ENCODE measurements around the gene FITM1. TPM values are rescaled to one million over a fixed set of nuclear protein-coding genes. Genes with fewer than 3 reads are reported as not detected.

The FITM1 gene
- total RNA-seq, 1 experiment from 2014 or later, result 0.46 TPM

DNA sequence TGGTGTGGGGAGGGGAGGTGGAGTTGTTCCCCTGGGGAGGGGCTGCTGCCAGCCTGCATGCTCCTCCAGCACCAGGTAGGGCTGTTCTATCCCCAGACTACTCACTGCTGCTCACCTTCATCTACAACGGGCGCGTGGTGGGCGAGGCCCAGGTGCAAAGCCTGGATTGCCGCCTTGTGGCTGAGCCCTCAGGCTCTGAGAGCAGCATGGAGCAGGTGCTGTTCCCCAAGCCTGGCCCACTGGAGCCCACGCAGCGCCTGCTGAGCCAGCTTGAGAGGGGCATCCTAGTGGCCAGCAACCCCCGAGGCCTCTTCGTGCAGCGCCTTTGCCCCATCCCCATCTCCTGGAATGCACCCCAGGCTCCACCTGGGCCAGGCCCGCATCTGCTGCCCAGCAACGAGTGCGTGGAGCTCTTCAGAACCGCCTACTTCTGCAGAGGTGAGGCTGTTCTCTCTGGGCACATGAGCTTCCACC lies 34.1 kb downstream of the FITM1 start:
- POLR2A ChIA-PET, result no interaction called here
- Histone ChIP-seq H3K4me3 (ENCODE audit: low read depth in 2 of 2, low read length in 2 of 2) (no peak overlapping the region), H3K36me3 (ENCODE audit: control insufficient read depth, insufficient read depth, low read length) (no peaks in the 10 kb centered on the region; the same call in none of the 2 replicates), H3K9me3 (ENCODE audit: control insufficient read depth, insufficient read depth, low read depth, low read length) (no peaks in the 10 kb centered on the region), H3K27me3 (ENCODE audit: control insufficient read depth, insufficient read depth, low read length) (no peaks in the 10 kb centered on the region), H3K27ac (ENCODE audit: low read length) (no peak overlapping the region), H3K4me1 (ENCODE audit: control insufficient read depth, insufficient read depth, low read length) (peaks cover 4% of the 10 kb centered on the region)
- CTCF ChIA-PET, result no interaction called here
- intact Hi-C loops (cut with micrococcal nuclease; ENCODE audit: unreplicated experiment) (no loop called here), in situ Hi-C loops (cut with HindIII; ENCODE audit: low pct_unique_long_range_greater_than_20kb, low sequenced_read_pairs) (no loop called here)
- BruUV-seq (replicated peaks), result no TSS peak
- TF ChIP-seq SIN3A (IDR thresholded peaks at IDR 0.05; ENCODE audit: borderline replicate concordance, insufficient read depth, low read depth, low read length) (no peak), POLR2AphosphoS5 (IDR thresholded peaks at IDR 0.05; ENCODE audit: low read depth, low read length) (no peak), TCF7L2 (IDR thresholded peaks at IDR 0.05; ENCODE audit: low read depth, low read length) (no peak)
- TF ChIP-seq, protein P1, sequence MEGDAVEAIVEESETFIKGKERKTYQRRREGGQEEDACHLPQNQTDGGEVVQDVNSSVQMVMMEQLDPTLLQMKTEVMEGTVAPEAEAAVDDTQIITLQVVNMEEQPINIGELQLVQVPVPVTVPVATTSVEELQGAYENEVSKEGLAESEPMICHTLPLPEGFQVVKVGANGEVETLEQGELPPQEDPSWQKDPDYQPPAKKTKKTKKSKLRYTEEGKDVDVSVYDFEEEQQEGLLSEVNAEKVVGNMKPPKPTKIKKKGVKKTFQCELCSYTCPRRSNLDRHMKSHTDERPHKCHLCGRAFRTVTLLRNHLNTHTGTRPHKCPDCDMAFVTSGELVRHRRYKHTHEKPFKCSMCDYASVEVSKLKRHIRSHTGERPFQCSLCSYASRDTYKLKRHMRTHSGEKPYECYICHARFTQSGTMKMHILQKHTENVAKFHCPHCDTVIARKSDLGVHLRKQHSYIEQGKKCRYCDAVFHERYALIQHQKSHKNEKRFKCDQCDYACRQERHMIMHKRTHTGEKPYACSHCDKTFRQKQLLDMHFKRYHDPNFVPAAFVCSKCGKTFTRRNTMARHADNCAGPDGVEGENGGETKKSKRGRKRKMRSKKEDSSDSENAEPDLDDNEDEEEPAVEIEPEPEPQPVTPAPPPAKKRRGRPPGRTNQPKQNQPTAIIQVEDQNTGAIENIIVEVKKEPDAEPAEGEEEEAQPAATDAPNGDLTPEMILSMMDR (IDR thresholded peaks at IDR 0.05), result no peak
- TF ChIP-seq, protein P2, sequence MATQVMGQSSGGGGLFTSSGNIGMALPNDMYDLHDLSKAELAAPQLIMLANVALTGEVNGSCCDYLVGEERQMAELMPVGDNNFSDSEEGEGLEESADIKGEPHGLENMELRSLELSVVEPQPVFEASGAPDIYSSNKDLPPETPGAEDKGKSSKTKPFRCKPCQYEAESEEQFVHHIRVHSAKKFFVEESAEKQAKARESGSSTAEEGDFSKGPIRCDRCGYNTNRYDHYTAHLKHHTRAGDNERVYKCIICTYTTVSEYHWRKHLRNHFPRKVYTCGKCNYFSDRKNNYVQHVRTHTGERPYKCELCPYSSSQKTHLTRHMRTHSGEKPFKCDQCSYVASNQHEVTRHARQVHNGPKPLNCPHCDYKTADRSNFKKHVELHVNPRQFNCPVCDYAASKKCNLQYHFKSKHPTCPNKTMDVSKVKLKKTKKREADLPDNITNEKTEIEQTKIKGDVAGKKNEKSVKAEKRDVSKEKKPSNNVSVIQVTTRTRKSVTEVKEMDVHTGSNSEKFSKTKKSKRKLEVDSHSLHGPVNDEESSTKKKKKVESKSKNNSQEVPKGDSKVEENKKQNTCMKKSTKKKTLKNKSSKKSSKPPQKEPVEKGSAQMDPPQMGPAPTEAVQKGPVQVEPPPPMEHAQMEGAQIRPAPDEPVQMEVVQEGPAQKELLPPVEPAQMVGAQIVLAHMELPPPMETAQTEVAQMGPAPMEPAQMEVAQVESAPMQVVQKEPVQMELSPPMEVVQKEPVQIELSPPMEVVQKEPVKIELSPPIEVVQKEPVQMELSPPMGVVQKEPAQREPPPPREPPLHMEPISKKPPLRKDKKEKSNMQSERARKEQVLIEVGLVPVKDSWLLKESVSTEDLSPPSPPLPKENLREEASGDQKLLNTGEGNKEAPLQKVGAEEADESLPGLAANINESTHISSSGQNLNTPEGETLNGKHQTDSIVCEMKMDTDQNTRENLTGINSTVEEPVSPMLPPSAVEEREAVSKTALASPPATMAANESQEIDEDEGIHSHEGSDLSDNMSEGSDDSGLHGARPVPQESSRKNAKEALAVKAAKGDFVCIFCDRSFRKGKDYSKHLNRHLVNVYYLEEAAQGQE (IDR thresholded peaks at IDR 0.05; ENCODE audit: insufficient read depth in 1 of 2, low read depth in 2 of 2, low read length in 1 of 2), result no peak
- no peak for DNase-seq (ENCODE audit: low read depth, low spot score)
- ATAC-seq, result no peak

DNA sequence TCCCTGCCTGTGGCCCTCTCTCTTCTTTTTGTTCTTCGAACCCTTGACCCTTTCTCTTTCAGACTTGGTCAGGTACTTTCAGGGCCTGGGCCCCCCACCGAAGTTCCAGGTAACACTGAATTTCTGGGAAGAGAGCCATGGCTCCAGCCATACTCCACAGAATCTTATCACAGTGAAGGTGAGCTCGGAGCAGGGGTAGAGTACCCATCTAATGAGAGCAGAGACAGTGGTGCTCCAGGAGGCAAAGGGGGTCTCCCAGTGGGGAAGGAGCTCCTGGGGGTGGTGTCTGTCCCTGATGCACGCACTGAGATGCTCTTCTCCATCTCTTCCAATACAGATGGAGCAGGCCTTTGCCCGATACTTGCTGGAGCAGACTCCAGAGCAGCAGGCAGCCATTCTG lies 35.3 kb downstream of the FITM1 start:
- Histone ChIP-seq H3K27me3 (ENCODE audit: control insufficient read depth, insufficient read depth, low read length) (no peaks in the 10 kb centered on the region), H3K4me1 (ENCODE audit: control insufficient read depth, insufficient read depth, low read length) (peaks cover 4% of the 10 kb centered on the region), H3K9me3 (ENCODE audit: control insufficient read depth, insufficient read depth, low read depth, low read length) (no peaks in the 10 kb centered on the region), H3K36me3 (ENCODE audit: control insufficient read depth, insufficient read depth, low read length) (no peaks in the 10 kb centered on the region; the same call in none of the 2 replicates), H3K27ac (ENCODE audit: low read length) (no peak overlapping the region), H3K4me3 (ENCODE audit: low read depth in 2 of 2, low read length in 2 of 2) (no peak overlapping the region)
- TF ChIP-seq POLR2AphosphoS5 (IDR thresholded peaks at IDR 0.05; ENCODE audit: low read depth, low read length), result no peak
- TF ChIP-seq, protein P2 (IDR thresholded peaks at IDR 0.05; ENCODE audit: insufficient read depth in 1 of 2, low read depth in 2 of 2, low read length in 1 of 2), result no peak
- no peak for TF ChIP-seq TCF7L2 (IDR thresholded peaks at IDR 0.05; ENCODE audit: low read depth, low read length)
- TF ChIP-seq, protein P1 (IDR thresholded peaks at IDR 0.05), result no peak
- no peak for TF ChIP-seq SIN3A (IDR thresholded peaks at IDR 0.05; ENCODE audit: borderline replicate concordance, insufficient read depth, low read depth, low read length)
- in situ Hi-C loops (cut with HindIII; ENCODE audit: low pct_unique_long_range_greater_than_20kb, low sequenced_read_pairs) (no loop called here), intact Hi-C loops (cut with micrococcal nuclease; ENCODE audit: unreplicated experiment) (no loop called here)
- ChIA-PET POLR2A (no interaction called here), CTCF (no interaction called here)
- no peak for DNase-seq (ENCODE audit: low read depth, low spot score)
- BruUV-seq (replicated peaks), result no TSS peak
- no peak for ATAC-seq

Data from Panc1 (cell line).